Muscle of leg (tissue), 11 donors: ENCODE measurements around the gene SYNDIG1. TPM values are rescaled to one million over a fixed set of nuclear protein-coding genes. Genes with fewer than 3 reads are reported as not detected.

Experiments
- DNase-seq: peaks from one replicate; pipeline ENCODE4 v3.0.0; 2013
- H3K27ac ChIP-seq: one replicate; pipeline ENCODE4 v1.5.1; 2013; ENCODE audit warnings: mild to moderate bottlenecking, low read length, control low read depth
- H3K27me3 ChIP-seq: one replicate; pipeline ENCODE4 v1.6.1; 2013; ENCODE audit warnings: low read length; ENCODE audit not compliant: control insufficient read depth, insufficient read depth
- H3K36me3 ChIP-seq: one replicate; pipeline ENCODE4 v1.6.1; 2013; ENCODE audit warnings: low read length; ENCODE audit not compliant: control insufficient read depth, insufficient read depth
- H3K4me1 ChIP-seq: one replicate; pipeline ENCODE4 v1.6.1; 2013; ENCODE audit warnings: low read length; ENCODE audit not compliant: control insufficient read depth, insufficient read depth
- H3K4me3 ChIP-seq: one replicate; pipeline ENCODE4 v1.5.1; 2013; ENCODE audit warnings: low read length, control low read depth
- H3K9me3 ChIP-seq: replicated peaks from 2 replicates; pipeline ENCODE4 v1.6.1; 2013; ENCODE audit warnings: low read depth, low read length; ENCODE audit not compliant: control insufficient read depth
- WGBS: methylation state at CpG from one replicate; pipeline ENCODE4 v1.1.5; 2013; ENCODE audit warnings: missing lambda C conversion rate; ENCODE audit not compliant: insufficient coverage; 5-methylcytosine and 5-hydroxymethylcytosine counted together
- polyA plus RNA-seq, 8 donors: library from polyadenylated mRNA; unstranded; fragments of 120-200 nt; gene quantifications; one replicate each; pipeline versions ENCODE4 v1.2.1 to v1.2.3, GENCODE V29; 2013; ENCODE audit warnings: inconsistent platforms in 1 of 8, low replicate concordance in 1 of 8; ENCODE audit not compliant: insufficient read length in 8 of 8, insufficient read depth in 1 of 8
- total RNA-seq: library from RNA; stranded (reverse); fragments of 120-200 nt; gene quantifications from one replicate; pipeline ENCODE4 v1.2.4, GENCODE V29; 2013

SYNDIG1 gene
- total and polyA plus RNA-seq, 9 donors, result 2.5 to 5.3 (median 4.3) TPM

DNA sequence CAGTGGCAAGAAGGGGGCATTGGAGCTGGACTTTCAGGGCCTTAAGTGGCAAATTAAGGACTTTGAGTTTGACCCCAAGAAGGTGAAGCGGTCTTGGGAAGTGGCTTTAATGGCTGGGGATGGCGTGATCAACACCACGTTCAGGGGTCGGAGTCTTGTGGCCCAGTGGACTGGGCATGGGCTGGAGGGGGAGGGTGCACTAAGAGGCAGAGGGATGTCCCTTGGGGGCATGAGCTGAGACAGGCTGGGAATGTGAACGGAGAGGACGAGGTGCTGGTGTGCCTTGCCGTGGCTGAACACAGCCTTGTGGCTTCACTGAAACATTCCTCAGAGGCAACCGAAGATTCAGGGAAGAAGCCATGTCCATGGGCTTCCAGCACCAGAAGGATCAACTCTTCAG, 227.0 kb downstream of the SYNDIG1 start:
- Histone ChIP-seq H3K27me3 (no peaks in the 10 kb centered on the region), H3K4me1 (peaks cover 22% of the 10 kb centered on the region), H3K4me3 (no peak overlapping the region), H3K36me3 (no peaks in the 10 kb centered on the region), H3K9me3 (no peaks in the 10 kb centered on the region), H3K27ac (no peak overlapping the region)
- 88% methylated on average over 8 of the region's 8 CpGs for WGBS
- no peak for DNase-seq

DNA sequence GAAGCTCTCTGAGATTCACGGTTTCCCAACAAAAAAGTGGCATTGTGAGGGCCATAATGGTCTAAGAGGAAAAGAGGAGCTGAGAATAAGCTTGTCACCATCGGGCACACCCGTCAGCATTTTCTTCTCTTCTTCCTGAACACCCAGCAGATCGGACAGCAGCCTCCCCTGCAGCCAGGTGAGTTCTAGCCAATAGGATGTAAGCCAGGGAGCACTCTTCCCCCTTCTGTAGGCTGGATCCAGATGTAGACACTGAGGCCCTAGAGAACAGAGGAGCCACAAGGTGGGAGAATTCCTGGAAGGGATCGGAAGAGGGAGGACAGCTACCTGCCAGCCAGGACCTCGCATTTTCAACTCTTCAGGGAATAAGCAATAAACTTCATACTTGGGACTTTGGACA, 228.0 kb downstream of the SYNDIG1 start:
- DNase-seq, result no peak
- no peaks in the 10 kb centered on the region for H3K9me3 ChIP-seq
- WGBS, result no CpG with 5 or more reads among the region's 6 CpGs
- H3K36me3 ChIP-seq, result no peaks in the 10 kb centered on the region
- H3K4me3 ChIP-seq, result no peak overlapping the region
- H3K4me1 ChIP-seq, result peaks cover 22% of the 10 kb centered on the region
- no peak overlapping the region for H3K27ac ChIP-seq
- H3K27me3 ChIP-seq, result no peaks in the 10 kb centered on the region

DNA sequence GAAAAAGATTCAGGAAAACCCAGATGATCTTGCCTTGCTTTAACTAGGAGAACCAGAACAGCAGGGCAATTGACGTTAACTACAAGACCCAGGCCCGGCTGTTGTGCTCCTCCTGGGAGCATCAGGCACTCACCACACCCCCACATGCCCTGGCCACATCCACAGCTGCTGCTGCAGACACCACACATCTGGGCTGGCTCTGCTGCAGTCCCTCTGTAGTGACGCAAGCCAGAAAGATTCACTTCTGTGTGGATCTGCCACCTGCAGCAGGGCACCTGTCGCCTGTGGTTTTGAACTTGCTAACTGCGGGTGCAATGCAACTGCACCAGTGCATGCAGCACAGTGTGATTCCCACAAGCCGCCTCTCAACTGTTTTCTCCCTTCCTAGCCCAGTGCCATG, 228.8 kb downstream of the SYNDIG1 start:
- peak; percentile 25 for DNase-seq
- Histone ChIP-seq H3K27me3 (no peaks in the 10 kb centered on the region), H3K4me1 (peaks cover 22% of the 10 kb centered on the region), H3K9me3 (no peaks in the 10 kb centered on the region), H3K4me3 (no peak overlapping the region), H3K27ac (no peak overlapping the region), H3K36me3 (no peaks in the 10 kb centered on the region)
- 46% methylated on average over 6 of the region's 6 CpGs for whole genome bisulfite sequencing

DNA sequence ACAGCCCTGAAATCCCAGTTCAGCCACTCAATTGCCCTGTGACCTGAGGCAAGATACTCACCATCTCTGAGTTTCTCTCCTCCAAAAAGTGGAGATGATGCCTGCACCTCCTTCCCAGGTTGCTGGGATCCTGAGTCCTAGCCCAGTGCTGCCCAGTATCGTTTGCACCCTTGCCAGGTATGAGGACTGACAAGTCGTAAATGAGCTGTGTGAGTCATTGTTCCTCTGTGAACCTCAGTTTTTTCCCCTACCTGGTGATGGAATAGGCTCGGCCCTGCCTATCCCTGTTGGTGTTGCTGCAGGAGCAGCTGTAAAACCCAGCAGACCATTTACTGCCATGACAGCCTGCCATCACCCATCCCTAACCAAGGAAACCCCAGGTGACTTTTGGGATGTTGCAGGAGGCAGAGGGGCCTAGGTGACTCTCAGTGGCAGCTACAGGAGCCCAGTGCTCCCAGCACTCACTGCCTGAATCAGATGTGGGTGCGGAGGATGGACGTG, 229.3 kb downstream of the SYNDIG1 start:
- Histone ChIP-seq H3K27me3 (no peaks in the 10 kb centered on the region), H3K4me1 (peaks cover 21% of the 10 kb centered on the region), H3K27ac (no peak overlapping the region), H3K36me3 (no peaks in the 10 kb centered on the region), H3K9me3 (no peaks in the 10 kb centered on the region), H3K4me3 (no peak overlapping the region)
- DNase-seq, result no peak
- 60% methylated on average over 1 of the region's 5 CpGs for WGBS

DNA sequence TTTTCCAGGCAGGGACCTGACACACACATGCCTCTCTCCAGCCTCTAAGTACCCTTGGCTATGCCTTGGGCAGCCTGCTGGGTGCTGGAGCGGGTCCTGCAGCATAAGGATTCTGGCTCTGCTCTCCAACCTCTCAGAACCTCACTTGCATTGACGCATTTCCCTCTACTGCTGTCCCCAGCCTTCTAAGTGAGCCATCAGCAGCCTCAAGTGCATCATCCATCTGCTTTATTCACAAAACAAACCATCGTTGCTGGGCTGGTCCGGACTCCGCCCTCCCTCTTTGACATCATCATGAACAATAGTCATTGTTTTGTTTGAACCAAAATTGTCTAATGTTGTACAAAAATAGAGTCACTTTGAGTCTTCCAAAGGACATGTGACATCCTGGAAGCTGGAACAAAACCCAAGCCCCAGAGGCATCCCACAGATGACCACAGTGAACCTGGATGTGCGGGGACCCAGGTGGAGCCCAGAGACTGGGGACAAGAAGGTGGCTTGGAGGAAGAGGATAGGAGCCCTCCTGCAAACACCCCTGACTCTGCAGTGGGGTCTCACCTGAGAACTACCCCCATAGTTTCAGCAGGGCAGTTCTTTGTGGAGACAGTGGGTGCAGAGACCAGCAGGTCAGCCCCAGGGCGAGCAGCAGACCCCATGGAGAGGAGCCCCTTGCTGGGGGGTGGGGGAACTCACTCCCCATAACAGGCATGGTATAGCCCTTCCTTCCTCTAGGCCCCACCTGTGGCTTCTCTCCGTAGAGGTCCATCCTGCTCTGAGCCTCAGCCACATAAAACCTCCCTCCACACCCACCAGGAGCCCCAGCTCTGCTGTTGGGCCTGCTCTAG, 230.1 kb downstream of the SYNDIG1 start:
- WGBS, result 69% methylated on average over 3 of the region's 8 CpGs
- Histone ChIP-seq H3K4me1 (peaks cover 14% of the 10 kb centered on the region), H3K27me3 (no peaks in the 10 kb centered on the region), H3K9me3 (no peaks in the 10 kb centered on the region), H3K27ac (no peak overlapping the region), H3K4me3 (no peak overlapping the region), H3K36me3 (no peaks in the 10 kb centered on the region)
- DNase-seq, result no peak

DNA sequence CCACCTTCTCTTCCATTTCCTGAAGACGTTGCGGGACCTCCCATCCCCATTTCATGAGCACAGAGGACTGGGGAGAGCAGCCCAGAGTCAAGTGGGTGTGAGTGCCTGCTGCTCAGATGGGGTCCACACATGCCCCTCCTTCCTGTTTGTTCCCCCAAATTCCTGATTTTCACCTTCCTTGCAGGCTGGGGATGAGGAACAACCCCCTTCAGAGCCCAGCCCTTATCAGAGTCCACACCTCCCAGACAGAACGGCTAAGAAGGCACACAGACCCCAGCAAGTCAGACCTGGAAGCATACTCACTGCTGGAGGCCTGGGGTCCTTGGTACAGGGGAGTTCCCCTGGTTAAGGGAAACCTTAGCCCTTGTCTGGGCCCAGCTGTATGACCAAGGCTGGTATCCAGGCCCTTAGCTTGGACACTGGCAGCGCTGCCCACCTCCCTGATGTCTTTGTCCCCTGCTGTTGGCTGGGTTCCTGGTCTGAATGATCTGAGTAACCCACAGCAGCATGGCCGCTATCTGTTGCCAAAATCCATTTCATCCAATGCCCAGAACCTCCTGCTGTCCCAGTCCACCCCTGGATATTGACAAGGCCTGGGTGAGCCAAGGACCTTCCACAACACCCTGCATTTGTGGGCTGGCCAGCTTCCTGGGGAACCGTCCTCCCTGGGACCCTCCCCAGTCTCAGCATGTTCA, 230.9 kb downstream of the SYNDIG1 start:
- no peak for DNase-seq
- WGBS, result 82% methylated on average over 3 of the region's 6 CpGs
- peaks cover 7% of the 10 kb centered on the region for H3K4me1 ChIP-seq
- no peaks in the 10 kb centered on the region for H3K27me3 ChIP-seq
- no peaks in the 10 kb centered on the region for H3K36me3 ChIP-seq
- H3K4me3 ChIP-seq, result no peak overlapping the region
- no peaks in the 10 kb centered on the region for H3K9me3 ChIP-seq
- H3K27ac ChIP-seq, result no peak overlapping the region

DNA sequence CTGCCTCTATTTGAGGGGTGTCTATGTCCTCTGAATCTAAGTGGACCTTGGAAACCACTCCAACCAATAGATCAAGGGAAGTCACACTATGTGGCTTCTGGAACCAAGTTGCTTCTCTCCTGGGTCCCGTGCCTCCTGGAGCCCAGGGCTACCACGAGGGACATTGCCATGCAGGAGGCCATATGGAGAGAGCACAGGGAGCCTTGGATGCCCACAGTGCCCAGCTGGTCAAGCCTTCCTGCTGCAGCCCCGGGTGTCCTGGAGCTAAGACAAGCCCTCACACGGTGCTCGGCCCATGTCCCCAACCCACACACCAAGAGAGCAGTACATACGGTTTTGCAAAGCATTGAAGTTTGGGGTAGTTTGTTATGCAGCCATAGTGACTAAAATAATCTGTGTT, 231.6 kb downstream of the SYNDIG1 start:
- Histone ChIP-seq H3K27me3 (no peaks in the 10 kb centered on the region), H3K36me3 (no peaks in the 10 kb centered on the region), H3K9me3 (no peaks in the 10 kb centered on the region), H3K27ac (no peak overlapping the region), H3K4me3 (no peak overlapping the region), H3K4me1 (peaks cover 7% of the 10 kb centered on the region)
- no peak for DNase-seq
- 86% methylated on average over 3 of the region's 6 CpGs for WGBS

DNA sequence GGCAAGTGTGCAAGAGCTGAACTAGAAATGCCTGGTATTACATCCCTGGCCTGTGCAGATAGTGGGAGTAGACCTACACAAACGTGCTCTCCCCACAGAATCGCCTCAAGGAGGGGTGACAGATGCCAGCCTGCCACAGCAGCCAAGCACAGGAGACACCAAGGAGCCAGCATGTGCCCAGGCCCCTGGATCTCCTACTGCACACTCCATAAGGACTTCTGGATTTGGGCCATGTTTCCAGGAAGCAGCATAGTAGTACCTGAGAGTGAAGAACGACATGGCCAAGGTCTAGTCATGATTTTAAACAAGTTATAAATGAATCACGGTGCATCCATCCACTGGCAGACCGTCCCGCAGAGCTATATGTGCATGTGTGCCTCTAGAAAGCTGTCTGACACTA, 232.2 kb downstream of the SYNDIG1 start:
- no peak overlapping the region for H3K4me3 ChIP-seq
- no peaks in the 10 kb centered on the region for H3K9me3 ChIP-seq
- 62% methylated on average over 5 of the region's 6 CpGs for WGBS
- no peak overlapping the region for H3K27ac ChIP-seq
- H3K4me1 ChIP-seq, result peaks cover 7% of the 10 kb centered on the region
- no peaks in the 10 kb centered on the region for H3K36me3 ChIP-seq
- no peaks in the 10 kb centered on the region for H3K27me3 ChIP-seq
- DNase-seq, result no peak

DNA sequence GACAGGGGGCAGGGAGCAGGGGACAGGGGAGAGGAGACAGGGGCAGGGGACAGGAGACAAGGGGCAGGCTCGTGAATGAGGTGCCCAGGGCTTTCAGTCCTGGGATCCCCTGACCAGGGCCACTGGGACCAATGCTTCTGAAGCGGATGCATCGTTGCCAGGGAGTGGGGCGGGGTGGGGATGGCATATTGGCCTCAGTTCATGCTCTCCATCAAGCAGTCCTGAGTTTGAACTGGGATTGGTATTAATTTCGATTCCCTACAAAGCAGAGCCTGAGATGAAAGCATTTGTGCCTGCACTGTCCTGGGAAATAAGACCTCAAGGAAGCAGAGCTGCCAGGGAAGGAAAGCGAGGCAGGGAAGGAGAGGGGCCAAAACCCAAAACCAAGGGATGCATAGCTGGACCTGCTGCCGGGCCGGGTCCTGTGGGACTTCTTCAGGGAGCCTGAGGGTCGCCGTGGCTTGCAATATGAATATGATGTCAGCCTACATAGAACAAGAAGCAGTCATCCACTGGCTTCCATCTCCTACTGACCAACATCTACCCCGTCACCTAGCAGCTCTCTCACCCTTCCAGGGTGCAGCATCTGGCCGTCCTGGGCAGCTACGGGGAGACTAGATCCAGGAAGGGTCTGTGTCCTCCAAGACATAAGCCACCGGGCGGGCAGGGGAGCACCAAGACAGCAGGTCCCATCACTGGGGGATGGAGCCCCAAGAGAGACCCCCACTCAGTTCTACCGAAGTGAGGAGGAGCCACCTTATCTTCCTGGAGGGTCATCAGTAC, 233.3 kb downstream of the SYNDIG1 start:
- H3K4me3 ChIP-seq, result no peak overlapping the region
- no peak overlapping the region for H3K27ac ChIP-seq
- H3K36me3 ChIP-seq, result no peaks in the 10 kb centered on the region
- WGBS, result 65% methylated on average over 12 of the region's 16 CpGs
- no peak for DNase-seq
- peaks cover 5% of the 10 kb centered on the region for H3K4me1 ChIP-seq
- no peaks in the 10 kb centered on the region for H3K9me3 ChIP-seq
- H3K27me3 ChIP-seq, result no peaks in the 10 kb centered on the region

DNA sequence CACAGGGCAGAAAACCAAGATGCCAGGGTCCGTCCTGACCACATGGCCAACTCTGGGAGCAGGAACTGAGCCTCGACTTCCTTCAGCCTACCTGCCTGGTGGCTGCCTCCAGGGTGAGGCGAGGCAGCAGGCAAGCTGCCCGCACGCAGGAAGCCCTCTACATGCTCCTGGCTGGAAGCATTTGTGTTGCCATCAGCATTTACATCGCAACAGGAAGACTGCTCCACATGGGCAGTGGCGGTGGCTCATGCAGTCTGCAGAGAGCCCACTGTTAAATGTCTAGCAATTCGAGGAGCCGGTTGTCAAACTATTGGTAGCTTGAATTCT, 233.8 kb downstream of the SYNDIG1 start:
- 88% methylated on average over 9 of the region's 9 CpGs for WGBS
- H3K36me3 ChIP-seq, result no peaks in the 10 kb centered on the region

More for the DNA sequence above, 233.8 kb downstream of the SYNDIG1 start:
- DNase-seq, result no peak
- H3K27ac ChIP-seq, result no peak overlapping the region
- H3K4me1 ChIP-seq, result peaks cover 1% of the 10 kb centered on the region
- H3K4me3 ChIP-seq, result no peak overlapping the region
- H3K9me3 ChIP-seq, result no peaks in the 10 kb centered on the region
- no peaks in the 10 kb centered on the region for H3K27me3 ChIP-seq
